Type B pancreatic cell (in vitro differentiated cells): Measurements from ENCODE around the gene USP38. TPM values are rescaled to one million over a fixed set of nuclear protein-coding genes. Genes with fewer than 3 reads are reported as not detected.

Experiments
- DNase-seq: peaks from one replicate; pipeline ENCODE4 v3.0.0; 2021; ENCODE audit warnings: mixed read lengths; ENCODE audit not compliant: unreplicated experiment; ENCODE audit errors: extremely low spot score
- H3K27ac Mint-ChIP-seq: 2 replicates; pipeline ENCODE4 v1.8.0; 2021; ENCODE audit warnings: mild to moderate bottlenecking, mixed read lengths
- H3K27me3 Mint-ChIP-seq: 2 replicates; pipeline ENCODE4 v1.8.0; 2021; ENCODE audit warnings: mixed read lengths
- H3K36me3 Mint-ChIP-seq: 2 replicates; pipeline ENCODE4 v1.8.0; 2021; ENCODE audit warnings: mixed read lengths
- H3K4me1 Mint-ChIP-seq: one replicate; pipeline ENCODE4 v1.8.0; 2021; ENCODE audit warnings: mixed read lengths; ENCODE audit not compliant: unreplicated experiment
- H3K4me3 Mint-ChIP-seq: 2 replicates; pipeline ENCODE4 v1.8.0; 2021; ENCODE audit warnings: mild to moderate bottlenecking, mixed read lengths
- H3K9me3 Mint-ChIP-seq: 2 replicates; pipeline ENCODE4 v1.8.0; 2021; ENCODE audit warnings: mixed read lengths
- CTCF ChIP-seq: fragments of 200-600 bp; sonication (generic); conservative IDR thresholded peaks from 2 replicates; pipeline ENCODE4 v1.5.0; 2021; ENCODE audit warnings: antibody characterized with exemption, mild to moderate bottlenecking
- total RNA-seq: library from RNA; stranded (reverse); gene quantifications from 2 replicates; pipeline ENCODE4 v1.2.1, GENCODE V29; 2021; ENCODE audit warnings: low replicate concordance

USP38 gene
- total RNA-seq, 1 donor from 2014 or later: 21.9 TPM

GRCh38 chr4:143270256-143270838, 85.6 kb downstream of the USP38 start:
- no peak for DNase-seq
- Mint-ChIP-seq H3K27me3 (no peaks in the 10 kb centered on the region), H3K36me3 (no peaks in the 10 kb centered on the region), H3K9me3 (peaks cover 9% of the 10 kb centered on the region), H3K27ac (no peak overlapping the region), H3K4me1 (no peaks in the 10 kb centered on the region), H3K4me3 (no peak overlapping the region)
- no peak for TF ChIP-seq CTCF

Other genes starting within 250 kb of the USP38 start
- 27.0 and 33.5 TPM in 2 replicates for gene GAB1, start 152.0 kb downstream of the USP38 start, total RNA-seq